COLO668 (cell line): ENCODE results near the gene CCNE1.

Experiments
- DNase-seq: peaks from one replicate; lab custom pipeline; 2025; ENCODE audit not compliant: unreplicated experiment; lab: John Stamatoyannopoulos, UW

CCNE1 gene

GRCh38 chr19:29811125-29812079 lies at the start of gene CCNE1:
Gene CCNE1 (plus strand): TSS chr19:29811991. CDS start chr19:29812556, 565 bp downstream.
- peak; percentile 89 for DNase-seq

DNA sequence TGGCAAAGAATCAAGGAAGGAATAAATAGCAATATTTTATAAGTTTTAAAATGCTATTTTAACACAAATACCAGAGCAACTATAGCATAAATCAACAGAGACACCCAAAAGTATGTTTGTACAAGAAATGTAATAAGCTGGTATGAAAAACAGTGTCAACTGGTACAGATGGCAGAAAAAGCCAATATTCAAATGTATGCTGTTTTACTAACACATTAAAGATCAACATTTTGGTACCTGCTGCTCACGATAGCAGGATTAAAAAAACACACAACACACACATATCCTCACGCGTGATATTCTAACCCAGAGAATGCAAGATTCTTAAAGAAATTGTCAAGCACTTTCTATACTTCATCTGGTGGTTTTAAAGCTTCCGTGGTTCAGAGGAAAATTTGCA lies 48.6 kb upstream of the CCNE1 start:
- no peak for DNase-seq

DNA sequence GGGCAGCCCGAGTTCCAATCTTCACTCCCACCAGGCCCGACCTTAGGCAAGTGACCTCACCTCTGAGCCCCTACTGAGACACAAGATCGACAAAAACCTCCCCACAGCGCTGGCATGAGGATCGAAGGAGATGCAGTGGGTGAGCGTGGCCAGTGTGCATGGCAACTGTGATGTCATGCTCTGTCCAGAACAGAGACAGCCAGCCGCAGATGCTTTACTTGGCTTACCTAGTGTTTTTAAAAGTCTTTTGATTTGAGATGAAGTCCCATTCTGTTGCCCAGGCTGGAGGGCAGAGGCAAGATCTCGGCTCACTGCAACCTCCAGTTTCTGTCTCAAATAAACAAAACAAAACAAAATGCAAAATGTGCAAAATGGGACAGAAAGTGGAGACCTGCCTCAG lies 47.4 kb upstream of the CCNE1 start:
- no peak for DNase-seq

GRCh38 chr19:29766100-29766499 lies 45.7 kb upstream of the CCNE1 start:
- no peak for DNase-seq

DNA sequence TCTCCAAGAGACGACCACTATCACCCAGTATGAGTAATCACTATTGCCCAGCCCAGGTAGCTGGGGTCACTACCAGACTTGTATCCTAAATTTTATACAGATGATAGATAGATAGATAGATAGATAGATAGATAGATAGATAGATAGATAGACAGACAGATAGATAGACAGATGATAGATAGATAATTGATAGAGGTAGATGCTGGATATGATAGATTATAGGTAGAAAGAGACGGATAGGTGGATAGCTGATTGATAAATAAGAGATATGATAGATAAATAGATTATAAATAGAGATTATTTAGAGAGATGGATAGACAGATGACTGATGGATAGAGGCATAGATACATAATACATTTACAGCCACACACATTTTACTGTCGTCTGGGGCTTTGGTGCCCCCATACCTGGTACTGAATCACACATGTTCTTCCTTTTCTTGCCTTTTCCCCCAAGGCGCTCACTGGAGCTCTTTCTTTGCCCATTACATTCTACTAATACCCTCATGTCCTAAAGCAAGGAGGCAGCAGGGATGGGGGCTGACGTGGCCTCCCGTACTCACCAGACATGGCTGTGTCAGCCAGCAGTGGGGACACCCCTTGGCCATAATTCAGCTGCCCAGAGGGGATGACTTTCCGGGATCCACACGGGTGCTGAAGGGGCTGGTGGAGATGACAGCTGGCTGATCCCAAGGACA lies 44.6 kb upstream of the CCNE1 start:
- DNase-seq: no peak

GRCh38 chr19:29768166-29768565 lies 43.6 kb upstream of the CCNE1 start:
- no peak for DNase-seq

- DNase-seq: no peak
These were observed 41.8 kb upstream of the CCNE1 start for GRCh38 chr19:29769997-29770396.

DNA sequence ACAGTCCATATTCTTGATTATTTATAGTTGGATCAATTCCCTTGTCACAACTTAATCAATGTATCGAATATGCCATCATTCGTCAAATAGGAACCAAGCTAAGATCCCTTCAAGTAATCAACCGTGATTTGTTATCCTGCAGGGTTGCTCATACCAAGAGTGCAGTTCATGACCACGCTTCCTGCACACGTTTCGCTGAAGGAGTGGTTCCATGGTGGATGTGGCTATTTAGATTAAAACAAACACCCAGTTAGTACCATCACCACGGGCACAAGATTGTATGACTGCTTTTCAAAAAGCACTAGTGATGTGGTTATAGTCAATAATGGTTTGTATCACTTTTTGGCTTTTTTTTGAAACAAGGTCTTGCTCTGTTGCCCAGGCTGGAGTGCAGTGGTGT lies 41.1 kb upstream of the CCNE1 start:
- no peak for DNase-seq

GRCh38 chr19:29771708-29772414 lies 39.9 kb upstream of the CCNE1 start:
- DNase-seq: peak; percentile 33

DNA sequence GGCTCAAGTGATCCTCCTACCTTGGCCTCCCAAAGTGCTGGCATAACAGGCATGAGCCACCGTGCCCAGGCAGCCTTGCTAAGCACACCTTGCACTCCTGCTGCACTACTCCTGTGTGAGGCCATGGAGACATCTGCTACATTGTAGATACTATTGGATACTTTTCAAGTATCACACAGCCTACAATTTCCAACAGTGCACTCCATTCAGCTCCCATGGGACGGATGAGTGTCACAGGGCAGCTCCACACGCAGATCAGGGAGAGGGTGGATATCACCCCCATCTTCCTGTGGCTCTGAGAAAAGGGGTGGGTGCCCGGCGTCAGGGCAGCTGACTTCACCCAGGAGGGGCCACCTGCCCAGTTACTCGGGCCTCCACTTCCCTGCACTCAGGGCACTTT lies 39.1 kb upstream of the CCNE1 start:
- no peak for DNase-seq

DNA sequence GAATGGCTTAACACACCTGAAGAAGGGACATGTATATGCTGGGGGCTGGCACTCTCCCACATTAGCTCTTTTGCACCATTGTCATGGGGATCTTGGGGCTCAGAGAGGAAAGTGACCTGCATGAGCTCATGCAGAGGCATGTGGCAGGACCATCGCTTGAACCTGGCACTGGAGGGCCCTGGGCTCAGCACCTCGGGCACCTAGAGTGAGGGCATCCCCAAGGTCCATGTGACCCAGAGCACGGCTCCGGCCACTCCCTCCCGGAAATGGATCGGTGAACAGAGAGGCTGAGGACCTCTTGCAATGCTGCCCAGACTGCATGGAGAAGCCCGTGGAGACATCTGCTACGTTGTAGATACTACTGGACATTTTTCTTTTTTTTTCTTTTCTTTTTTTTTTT lies 38.6 kb upstream of the CCNE1 start:
- DNase-seq: no peak

- DNase-seq: no peak
These were observed 37.7 kb upstream of the CCNE1 start for GRCh38 chr19:29774126-29774525.

DNA sequence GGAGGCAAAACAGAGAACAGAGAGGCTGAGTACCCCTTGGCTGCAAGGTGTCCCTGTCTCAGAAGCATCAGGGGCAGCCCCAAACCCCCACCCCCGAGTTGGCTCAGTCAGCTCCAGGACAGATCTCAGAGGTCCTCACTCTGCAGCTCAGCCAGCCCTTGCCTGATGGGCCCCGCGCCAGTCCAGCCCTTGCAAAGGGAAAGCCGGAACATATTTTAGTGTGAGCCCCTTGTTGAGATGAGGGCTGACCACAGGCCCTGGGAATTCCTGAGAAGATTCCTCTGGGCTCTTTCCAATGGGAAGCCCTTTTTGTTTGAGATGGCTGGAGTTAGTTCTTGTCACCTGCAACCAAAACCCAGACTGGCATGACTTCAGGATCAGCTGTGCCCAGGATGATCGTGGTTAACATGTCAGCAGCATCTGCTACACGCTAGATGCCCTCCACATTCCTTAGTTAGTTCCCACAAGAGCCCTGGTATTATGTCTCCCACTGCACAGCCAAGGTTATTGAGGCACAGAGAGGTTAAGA lies 33.9 kb upstream of the CCNE1 start:
- DNase-seq: no peak

DNA sequence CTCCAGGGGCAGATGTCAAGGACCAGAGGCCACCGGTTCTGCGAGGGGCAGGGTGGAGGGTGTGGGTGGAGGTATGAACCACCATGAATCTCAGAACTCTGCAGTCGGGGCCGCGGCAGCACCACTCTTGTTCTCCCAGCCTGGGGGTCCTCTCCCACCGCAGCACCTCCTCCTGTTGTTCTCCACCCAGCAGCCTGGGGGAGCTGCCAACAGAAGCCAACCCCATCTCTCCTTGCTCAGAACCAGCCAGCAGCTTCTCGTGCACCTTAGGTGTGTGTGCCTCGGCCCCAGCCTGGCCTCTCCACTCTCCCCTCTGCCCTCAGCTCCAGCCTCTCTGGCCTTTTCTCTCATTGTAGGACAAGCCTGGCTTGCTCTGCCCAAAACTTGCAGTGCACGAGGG lies 31.9 kb upstream of the CCNE1 start:
- DNase-seq: no peak

DNA sequence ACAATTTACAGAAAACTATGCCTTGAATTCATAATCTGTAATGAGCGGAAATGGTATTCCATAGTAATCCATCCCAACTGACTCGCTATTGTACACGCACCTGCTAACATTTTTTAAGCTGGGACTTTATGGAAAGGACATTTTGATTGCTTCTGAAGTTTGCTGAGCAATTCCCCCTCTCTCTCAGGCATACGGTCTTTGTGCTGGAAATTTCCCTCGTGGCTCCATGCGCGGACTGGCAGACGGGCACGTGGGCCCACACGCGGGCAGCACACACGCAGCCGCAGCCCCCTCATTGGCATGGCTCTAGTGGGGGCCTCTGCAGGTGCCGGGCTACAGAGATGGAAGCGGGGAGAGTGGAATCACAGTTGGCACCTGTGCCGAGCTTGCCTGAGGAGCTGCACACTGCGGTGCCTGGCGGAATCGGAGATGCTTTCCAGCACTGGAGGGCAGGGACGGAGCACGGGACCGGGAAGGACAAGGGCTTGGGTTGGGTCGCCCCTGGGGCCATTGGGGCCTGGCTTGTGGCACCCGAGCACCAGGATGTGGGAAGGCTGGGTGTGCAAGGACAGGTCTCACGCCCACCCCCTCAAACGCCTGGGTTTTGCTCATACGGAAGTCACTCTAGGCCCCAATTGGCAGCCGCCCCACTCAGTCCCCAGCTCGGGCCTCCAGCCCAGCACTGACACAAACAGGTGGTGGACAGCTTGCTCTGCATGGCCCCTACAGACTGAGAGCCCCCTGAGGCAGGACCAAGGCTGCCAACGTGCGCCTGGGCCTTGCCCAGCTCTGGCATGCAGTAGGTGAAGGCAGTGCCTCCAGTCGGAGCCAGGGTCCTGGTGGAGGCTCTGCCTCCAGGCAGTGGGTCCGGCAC lies 30.2 kb upstream of the CCNE1 start:
- no peak for DNase-seq

DNA sequence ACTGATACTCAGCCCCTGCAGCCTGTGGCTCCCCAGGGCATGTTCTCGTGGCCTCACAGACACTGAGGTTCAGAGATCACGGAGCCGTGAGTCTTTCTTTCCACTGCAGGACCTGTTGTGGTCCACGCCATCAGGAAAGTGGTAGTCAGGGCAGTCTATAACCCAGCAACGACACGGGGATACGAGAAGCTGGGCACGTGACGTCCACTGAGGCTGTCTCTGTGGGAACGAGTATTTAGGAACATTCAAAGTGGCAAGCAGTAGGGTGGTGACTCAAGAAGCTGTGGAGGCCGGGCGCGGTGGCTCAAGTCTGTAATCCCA lies 29.6 kb upstream of the CCNE1 start:
- no peak for DNase-seq

- DNase-seq: no peak
These were observed 28.1 kb upstream of the CCNE1 start for GRCh38 chr19:29783627-29784190.

- DNase-seq: no peak
These were observed 27.1 kb upstream of the CCNE1 start for GRCh38 chr19:29784598-29785223.

DNA sequence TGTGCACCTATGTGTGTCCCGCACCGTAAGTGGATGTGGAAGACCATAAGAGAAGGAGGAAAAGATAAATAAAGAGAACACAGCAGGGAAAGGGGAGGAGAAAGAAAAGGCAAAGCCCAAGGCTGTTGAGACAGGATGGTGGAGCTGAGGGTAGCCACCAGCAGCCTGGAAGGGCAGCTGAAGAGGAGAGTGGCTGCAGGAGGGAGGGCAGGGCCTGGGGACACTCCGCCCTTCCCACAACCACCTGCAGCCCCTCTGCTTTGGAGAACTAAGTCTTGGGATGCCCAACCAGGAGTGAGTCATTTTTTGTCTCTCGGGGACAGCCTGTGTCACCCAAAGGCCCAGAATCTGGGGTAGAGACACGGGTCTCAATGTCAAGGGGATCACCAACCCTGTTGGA lies 26.4 kb upstream of the CCNE1 start:
- no peak for DNase-seq
